ENCODE data around the gene CALN1. TPM values are rescaled to one million over a fixed set of nuclear protein-coding genes. Genes with fewer than 3 reads are reported as not detected.

The CALN1 gene
- total and polyA plus RNA-seq, 2 experiments from 2014 or later = 7.6 to 14.5 TPM

- no peak for TF ChIP-seq REST (IDR thresholded peaks at IDR 0.05; ENCODE audit: unreplicated experiment)
- TF ChIP-seq JUNB (IDR thresholded peaks at IDR 0.05; ENCODE audit: unreplicated experiment) = no peak
- no peak for TF ChIP-seq POLR2AphosphoS5 (IDR thresholded peaks at IDR 0.05; ENCODE audit: low read depth)
- TF ChIP-seq ZNF331 (CRISPR knock-in tag; IDR thresholded peaks at IDR 0.05; ENCODE audit: low read depth) = no peak
- no peak for TF ChIP-seq EZH2phosphoT487 (IDR thresholded peaks at IDR 0.05; ENCODE audit: unreplicated experiment)
- TF ChIP-seq STAT1 (IDR thresholded peaks at IDR 0.05; ENCODE audit: unreplicated experiment) = no peak
- no peak for TF ChIP-seq NANOG (IDR thresholded peaks at IDR 0.05; ENCODE audit: borderline replicate concordance)
- no peak for TF ChIP-seq CREB1 (CRISPR knock-in tag; IDR thresholded peaks at IDR 0.05; ENCODE audit: low read depth)
- TF ChIP-seq ETS1 (IDR thresholded peaks at IDR 0.05) = no peak
- TF ChIP-seq ZNF114 (CRISPR knock-in tag; IDR thresholded peaks at IDR 0.05) = no peak
- no peak for TF ChIP-seq EZH2 (IDR thresholded peaks at IDR 0.05; ENCODE audit: low read depth, unreplicated experiment)
Observed at GRCh38 chr7:72112992-72113391, 299.1 kb downstream of the CALN1 start (continued).

- Histone ChIP-seq H3K4me3 (no peak overlapping the region), H3K79me2 (replicated peaks; ENCODE audit: insufficient read depth) (no peaks in the 10 kb centered on the region), H3K4me1 (ENCODE audit: insufficient read depth) (peaks cover 16% of the 10 kb centered on the region), H3K36me3 (ENCODE audit: insufficient read depth) (no peaks in the 10 kb centered on the region), H3K27ac (ENCODE audit: low read depth) (0 out of 2 replicates have a peak overlapping the region, but pooled peaks have one; percentile 11), H3F3A (replicated peaks; ENCODE audit: low read depth) (no peaks in the 10 kb centered on the region), H3K9me2 (ENCODE audit: insufficient read depth) (peaks cover 3% of the 10 kb centered on the region; the same call in 1 of the 2 replicates), H2AFZ (no peak overlapping the region), H4K20me1 (replicated peaks; ENCODE audit: insufficient read depth) (no peaks in the 10 kb centered on the region; the same call in 1 of the 2 replicates), H3K4me2 (no peak overlapping the region), H3K27me3 (ENCODE audit: insufficient read depth) (no peaks in the 10 kb centered on the region)
- DNase-seq (ENCODE audit: low spot score) = no peak
- Mint-ChIP-seq H3K36me3 (ENCODE audit: low read depth) (peaks cover 28% of the 10 kb centered on the region), H3K27me3 (ENCODE audit: insufficient read depth, low read depth, poor library complexity) (no peaks in the 10 kb centered on the region), H3K4me3 (no peak overlapping the region), H3K9me3 (peaks cover 30% of the 10 kb centered on the region), H3K4me1 (peaks cover 21% of the 10 kb centered on the region), H3K27ac (peak overlapping the region; percentile 17; the same call in 1 of the 2 replicates)
- ATAC-seq = no peak
- TF ChIP-seq ZNF331 (CRISPR knock-in tag; IDR thresholded peaks at IDR 0.05; ENCODE audit: low read depth) (no peak), ETS1 (IDR thresholded peaks at IDR 0.05) (no peak), CREB1 (CRISPR knock-in tag; IDR thresholded peaks at IDR 0.05; ENCODE audit: low read depth) (no peak), POLR2AphosphoS5 (IDR thresholded peaks at IDR 0.05; ENCODE audit: low read depth) (no peak), EZH2phosphoT487 (IDR thresholded peaks at IDR 0.05; ENCODE audit: unreplicated experiment) (no peak), STAT1 (IDR thresholded peaks at IDR 0.05; ENCODE audit: unreplicated experiment) (no peak), ZNF114 (CRISPR knock-in tag; IDR thresholded peaks at IDR 0.05) (no peak), ZNF462 (CRISPR knock-in tag; IDR thresholded peaks at IDR 0.05) (no peak)
Observed at GRCh38 chr7:72112530-72112929, 299.6 kb downstream of the CALN1 start.

Measured in GM23338 (cell line).